ENCODE measurements around the gene FGF19.

FGF19 gene

DNA sequence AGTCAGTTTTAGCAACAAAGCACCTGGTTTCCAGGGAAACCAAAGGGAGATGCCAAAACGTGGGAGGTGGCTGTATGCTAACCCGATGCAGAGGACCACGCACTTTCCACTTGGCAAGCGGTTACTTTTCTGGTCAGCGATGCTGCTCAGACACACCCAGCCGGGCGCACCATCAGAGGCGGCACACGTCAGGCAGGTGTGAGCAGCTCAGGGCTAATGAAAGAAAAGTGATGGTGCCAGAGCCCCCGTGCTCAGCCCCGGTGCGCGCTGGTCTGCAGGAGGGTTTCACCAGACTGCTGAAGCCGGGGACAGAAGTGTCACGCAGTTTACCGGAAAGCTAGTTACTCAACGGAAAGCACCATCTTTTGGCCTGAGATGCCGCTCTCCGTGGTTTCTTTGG lies 34.3 kb downstream of the FGF19 start:
- no peak for DNase-seq (ENCODE audit: low read depth)

DNA sequence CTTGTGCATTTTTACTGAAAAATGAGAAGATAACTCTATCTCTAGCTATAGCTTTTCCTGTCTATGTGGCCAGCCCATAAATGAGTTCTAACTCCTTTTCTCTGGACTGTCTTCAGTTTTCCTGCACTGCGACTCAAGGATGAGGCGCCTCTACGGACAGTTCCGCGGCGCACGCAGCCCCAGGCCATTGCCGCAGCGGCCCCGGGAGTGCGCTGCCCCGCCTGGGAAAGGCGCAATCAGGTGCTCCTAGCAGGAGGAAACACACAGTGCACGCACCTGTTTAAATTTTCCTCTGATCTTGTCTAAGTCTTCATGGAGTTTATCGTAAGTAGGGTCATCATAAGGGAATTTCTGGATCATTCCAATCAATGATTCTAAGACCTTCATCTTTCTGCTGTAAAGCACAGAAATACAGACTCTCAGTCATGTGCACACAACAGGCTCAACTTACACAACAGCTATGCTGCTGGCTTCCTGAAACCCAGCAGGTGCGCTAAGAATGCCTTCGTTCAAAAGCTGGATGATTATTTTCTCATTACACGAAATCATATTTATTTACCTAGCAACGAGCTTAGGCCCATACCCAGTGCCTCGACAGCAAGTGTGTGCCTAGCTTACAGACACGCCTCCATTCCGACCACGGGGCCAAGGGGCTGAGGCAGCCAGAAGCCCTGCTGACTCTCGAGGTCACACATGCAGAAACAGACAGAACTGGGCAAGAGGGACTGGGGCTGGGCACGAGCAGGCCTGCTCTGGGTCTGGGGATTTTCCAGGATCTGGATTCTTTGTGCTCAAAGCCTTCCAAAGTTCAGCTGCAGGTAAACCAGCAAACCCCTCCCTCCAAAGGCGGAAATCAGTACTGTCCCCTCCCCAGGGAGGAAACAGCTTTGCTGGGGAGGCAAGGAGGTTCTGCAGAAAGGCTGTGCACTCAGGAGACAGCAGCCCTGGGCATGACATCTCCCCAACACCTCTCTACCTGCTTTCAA lies 35.9 kb downstream of the FGF19 start:
- no peak for DNase-seq (ENCODE audit: low read depth)

GRCh38 chr11:69666752-69667536 lies 36.9 kb downstream of the FGF19 start:
- no peak for DNase-seq (ENCODE audit: low read depth)

GRCh38 chr11:69666261-69666660 lies 37.6 kb downstream of the FGF19 start:
- no peak for DNase-seq (ENCODE audit: low read depth)

GRCh38 chr11:69665669-69666068 lies 38.2 kb downstream of the FGF19 start:
- no peak for DNase-seq (ENCODE audit: low read depth)

DNA sequence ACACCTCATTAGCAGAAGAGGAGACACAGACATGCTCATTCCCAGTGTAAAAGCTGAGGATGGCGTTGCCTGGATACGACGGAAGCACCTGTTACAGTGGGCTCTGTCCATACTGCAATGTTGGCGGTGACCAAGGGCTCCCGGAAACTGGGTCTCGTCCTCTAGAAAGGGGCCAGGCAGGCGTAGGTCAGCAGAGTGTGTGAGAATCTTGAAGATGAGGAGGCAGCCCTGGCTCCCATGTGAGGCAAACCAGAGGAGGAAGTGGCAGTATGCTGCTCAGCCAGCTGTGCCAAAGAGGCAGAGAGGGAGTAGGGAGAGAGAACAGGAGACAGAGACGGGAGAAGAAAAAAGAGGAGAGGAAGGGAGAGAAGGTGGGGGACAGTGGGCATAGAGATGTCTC lies 38.9 kb downstream of the FGF19 start:
- no peak for DNase-seq (ENCODE audit: low read depth)

GRCh38 chr11:69664103-69664775 lies 39.6 kb downstream of the FGF19 start:
- no peak for DNase-seq (ENCODE audit: low read depth)

DNA sequence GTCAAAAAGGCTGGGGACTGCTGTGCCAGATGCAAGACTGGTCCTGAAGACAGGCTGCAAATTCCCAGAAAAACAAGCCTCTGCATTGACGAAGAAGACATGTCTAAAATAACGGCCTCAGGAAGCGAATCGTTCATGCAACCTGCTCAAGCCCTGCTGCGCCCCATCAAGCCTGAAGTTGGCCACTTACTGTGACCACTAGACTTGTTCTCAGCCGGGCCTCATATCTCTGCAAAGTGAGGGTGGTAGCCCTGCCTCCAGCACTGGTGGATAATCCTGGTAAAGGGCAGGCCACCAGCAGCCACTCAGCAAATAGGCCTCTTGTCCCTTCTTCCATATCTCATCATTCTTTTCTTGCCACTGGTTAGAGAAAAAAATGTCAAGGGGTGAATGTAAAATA lies 40.5 kb downstream of the FGF19 start:
- DNase-seq (ENCODE audit: low read depth): no peak

- no peak for DNase-seq (ENCODE audit: low read depth)
Measured at GRCh38 chr11:69662806-69663205, 41.0 kb downstream of the FGF19 start.

DNA sequence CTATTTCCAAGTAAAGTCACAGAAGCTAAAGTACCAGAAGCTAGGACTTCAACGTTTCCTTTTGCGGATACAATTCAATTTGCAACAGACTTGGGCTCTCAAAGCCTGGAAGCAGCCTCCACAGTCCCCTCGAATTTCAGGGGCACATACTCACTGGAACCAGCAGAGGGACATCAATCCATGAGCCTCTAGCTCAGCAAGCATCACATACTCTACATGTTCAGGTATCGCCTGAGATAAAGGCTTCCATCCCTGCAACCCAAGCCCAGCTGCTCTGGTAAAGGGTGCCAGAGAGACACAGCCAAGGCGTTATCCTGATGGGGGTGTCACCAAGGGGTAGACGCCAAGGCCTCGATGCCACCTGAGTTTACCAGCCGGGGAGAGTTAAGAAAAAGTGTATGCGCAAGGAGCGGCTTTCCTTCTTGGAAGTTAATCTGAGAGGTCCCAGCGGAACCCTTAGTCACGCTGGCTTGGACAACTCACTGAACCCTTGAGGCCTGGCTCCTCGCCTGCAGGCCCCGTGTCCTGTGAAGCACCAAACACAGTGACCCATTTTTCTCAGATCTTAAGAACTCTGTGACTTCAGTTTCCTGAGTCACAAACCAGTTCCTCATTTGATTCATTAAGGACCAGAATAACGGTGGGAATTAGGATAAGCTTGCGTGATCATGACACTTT lies 41.7 kb downstream of the FGF19 start:
- DNase-seq (ENCODE audit: low read depth): no peak

GRCh38 chr11:69661413-69661715 lies 42.5 kb downstream of the FGF19 start:
- DNase-seq (ENCODE audit: low read depth): no peak

- DNase-seq (ENCODE audit: low read depth): no peak
Measured at GRCh38 chr11:69660001-69660500, 43.8 kb downstream of the FGF19 start.

DNA sequence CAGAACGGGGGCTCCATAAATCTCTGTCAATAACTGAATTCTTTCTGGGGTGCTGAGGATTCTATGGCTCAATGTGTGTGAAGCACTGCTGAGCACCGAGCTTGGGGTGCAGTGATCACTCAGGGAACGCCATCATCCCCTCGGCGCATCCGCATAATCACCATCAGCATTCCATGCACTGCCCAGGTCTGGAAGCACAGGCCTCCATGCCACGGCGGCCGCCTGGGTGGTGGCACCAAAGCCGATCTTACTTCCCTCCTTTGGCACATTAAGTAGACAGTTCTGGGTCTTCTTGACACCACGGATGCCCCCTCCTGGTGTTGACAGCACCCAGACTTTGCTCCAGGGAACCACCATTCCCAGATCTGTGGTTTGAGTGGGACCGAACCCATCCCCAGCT lies 44.2 kb downstream of the FGF19 start:
- DNase-seq (ENCODE audit: low read depth): no peak

GRCh38 chr11:69658626-69659450 lies 45.0 kb downstream of the FGF19 start:
- DNase-seq (ENCODE audit: low read depth): no peak

DNA sequence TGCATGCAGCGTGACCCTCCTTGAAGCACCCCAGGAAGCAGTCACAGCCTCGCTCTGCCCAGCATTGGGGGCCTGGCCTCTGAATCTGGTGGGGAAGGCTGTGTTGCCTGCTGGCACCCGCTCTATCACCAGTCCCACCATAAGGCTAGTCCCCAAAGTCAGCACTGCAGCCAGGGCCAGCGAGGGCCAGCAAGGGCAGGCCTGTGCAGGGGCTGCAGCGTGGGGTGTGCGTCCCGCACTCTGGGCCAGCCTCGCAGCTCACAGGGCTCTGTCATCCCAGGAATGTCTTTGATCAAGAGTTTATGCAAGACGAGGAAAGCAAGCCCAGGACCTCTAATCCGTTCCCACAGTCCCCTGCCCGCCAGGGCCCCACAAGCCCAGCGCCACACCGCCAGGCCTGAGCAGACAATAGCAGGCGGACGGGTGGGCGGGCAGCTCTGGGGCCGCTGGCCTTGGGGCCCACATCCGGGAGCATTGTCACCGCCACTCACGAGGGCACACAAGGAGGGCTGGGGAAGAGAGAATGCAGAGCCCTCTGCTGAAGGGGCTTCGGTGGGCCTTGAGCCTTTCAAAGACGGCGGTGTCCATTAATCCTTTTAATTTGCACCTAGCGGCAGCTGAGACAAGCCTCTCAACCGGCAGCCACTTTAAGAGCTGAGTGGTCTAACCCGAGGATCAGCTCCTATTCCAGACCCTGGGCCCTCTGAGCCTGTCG lies 45.8 kb downstream of the FGF19 start:
- no peak for DNase-seq (ENCODE audit: low read depth)

DNA sequence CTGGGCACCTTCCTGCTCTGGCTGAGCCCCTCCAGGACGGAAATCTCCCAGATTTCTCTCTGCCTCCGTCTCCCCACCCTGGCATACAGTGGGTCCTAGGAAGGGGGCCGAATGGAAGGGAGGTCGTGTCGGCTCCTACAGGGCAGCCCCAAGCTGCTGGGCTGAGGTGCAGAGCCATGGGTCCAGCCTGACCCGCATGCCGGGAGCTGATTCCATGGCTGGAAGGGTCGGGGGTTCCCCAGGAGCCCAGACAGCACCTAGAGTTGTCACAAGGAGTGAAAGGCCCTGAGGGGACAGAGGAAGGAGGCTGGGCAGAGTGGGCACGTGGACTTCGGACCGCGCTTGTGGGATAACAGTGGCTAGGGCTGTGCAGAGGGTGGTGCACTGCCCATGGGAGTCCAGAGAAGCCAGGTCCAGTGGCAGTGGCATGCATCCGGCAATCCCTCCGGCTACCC lies 46.3 kb downstream of the FGF19 start:
- no peak for DNase-seq (ENCODE audit: low read depth)

DNA sequence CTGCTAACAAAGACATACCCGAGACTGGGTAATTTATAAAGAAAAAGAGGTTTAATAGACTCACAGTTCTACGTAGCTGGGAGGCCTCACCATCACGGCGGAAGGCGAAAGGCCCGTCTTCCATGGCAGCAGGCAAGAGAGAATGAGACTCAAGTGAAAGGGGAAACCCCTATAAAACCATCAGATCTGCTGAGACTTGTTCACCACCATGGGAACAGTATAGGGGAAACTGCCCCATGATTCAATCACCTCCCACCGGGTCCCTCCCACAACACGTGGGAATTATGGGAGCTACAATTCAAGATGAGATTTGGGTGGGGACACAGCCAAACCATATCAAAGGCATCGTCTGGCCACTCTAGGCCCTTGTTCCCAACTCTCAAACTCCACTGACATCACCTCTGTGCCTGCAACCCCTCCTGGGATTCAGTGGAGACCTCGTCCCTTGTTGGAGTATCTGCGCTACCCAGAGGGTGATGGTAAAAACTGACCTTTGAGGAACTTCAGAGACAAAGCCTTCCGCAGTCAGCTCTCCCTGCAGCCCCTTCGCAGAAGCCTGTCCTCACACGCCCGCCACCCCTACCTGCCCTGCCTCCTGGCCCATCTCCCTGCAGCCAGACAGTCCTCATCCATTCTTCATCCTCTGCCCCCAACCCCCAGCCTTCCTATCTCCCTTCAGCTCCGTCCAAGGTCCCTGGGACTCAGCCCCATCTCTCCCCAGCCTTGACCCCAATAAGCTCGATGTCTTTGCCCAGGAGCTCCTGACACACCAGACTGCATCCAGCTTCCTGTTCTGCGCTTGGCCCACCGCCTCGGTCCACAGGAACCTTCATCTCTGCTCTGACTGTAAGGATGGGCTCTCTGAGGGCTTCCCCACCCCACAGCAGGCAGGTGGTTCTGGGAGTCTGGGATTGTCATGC lies 47.0 kb downstream of the FGF19 start:
- DNase-seq (ENCODE audit: low read depth): no peak

DNA sequence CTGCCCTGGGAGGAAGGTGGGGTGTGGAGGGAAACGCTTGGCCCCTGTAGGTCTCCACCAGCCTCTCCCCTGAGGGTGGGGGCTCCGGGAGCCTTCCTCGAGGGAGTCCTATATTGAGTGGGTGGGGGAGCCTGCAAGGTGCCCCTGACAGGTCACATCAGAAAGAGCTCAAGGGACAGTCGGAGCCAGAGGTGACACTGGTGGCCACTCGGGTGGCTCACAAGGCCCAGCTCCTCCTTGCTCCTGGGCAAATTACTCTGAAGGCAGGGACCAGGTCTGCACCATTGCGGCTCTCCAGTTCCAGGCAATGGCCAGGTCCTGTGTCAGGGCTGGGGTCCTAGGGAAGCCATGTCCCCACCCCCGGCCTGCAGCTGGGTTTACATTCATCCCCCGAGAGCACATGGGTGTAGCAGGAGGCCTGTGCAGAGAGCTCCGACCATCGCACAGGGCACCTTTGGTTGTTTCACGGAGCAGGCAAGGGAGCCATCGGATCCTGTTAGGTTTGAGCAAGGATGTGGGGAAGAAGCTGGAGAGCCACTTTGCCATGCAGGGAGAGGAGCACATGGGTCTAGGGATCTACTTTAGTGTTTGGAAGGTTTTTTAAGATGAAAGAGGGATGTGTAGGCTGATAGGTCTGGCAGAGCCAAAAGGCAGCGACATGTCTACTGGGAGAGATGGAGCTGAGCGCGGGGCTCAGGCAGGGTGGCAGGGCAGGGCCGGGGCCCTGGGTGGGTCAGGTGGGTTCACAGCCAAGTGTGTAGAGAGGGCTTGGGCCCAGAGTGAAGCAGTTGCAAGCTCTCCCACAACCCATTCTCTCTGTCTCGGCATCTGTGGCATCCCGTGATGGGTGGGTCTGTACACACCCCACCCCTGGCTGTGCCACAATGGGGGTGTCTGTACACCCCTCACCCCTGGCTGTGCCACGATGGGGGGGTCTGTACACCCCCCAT lies 48.1 kb downstream of the FGF19 start:
- DNase-seq (ENCODE audit: low read depth): no peak

All from HS-27A (cell line).